Endothelial cell of umbilical vein (primary cell): ENCODE data around the gene PLXNC1. TPM values are rescaled to one million over a fixed set of nuclear protein-coding genes. Genes with fewer than 3 reads are reported as not detected.

Experiments used
- BruUV-seq: library from RNA; stranded (reverse); fragments of 400-500 nt; replicated peaks from 2 replicates; lab custom pipeline; 2021; lab: Mats Ljungman, UMichigan
- CTCF ChIA-PET: fragments of 300-600, 350-600 bp; sonication (Branson Sonifier 250); formaldehyde crosslinking; loops from one replicate; lab custom pipeline; 2021; ENCODE audit warnings: antibody characterized with exemption, inconsistent platforms; lab: Charles Lee
- POLR2A ChIA-PET: fragments of 300-600, 350-600 bp; sonication (Branson Sonifier 250); formaldehyde crosslinking; loops from one replicate; lab custom pipeline; 2021; ENCODE audit warnings: antibody characterized with exemption, inconsistent platforms; lab: Charles Lee
- DNase-seq: peaks from one replicate; pipeline ENCODE4 v3.0.0-alpha.2; 2011; ENCODE audit warnings: low read depth, low spot score
- FAIRE-seq: peaks from 2 replicates; lab custom pipeline; 2011; peaks lifted over from hg19 to GRCh38; lab: Jason Lieb, UNC
- H2AFZ ChIP-seq: 2 replicates; pipeline ENCODE4 v1.6.0; 2012; ENCODE audit warnings: low read depth, low read length, control low read depth, inconsistent platforms
- H3K27ac ChIP-seq: 2 replicates; pipeline ENCODE4 v1.5.1; 2011; ENCODE audit warnings: low read depth, mild to moderate bottlenecking, control low read depth, low read length, moderate library complexity; ENCODE audit not compliant: insufficient read depth
- H3K27me3 ChIP-seq, 2 experiments: 2 replicates each; pipeline versions ENCODE4 v1.6.0 to v1.6.1; 2011; ENCODE audit warnings: low read length in 2 of 2, mixed read lengths in 1 of 2; ENCODE audit not compliant: control insufficient read depth in 2 of 2, insufficient read depth in 2 of 2
- H3K36me3 ChIP-seq, 2 experiments: 2 replicates in 1 of 2; 3 replicates in 1 of 2; pipeline ENCODE4 v1.5.1; 2011; ENCODE audit warnings: low read length in 2 of 2, mild to moderate bottlenecking in 1 of 2, moderate library complexity in 1 of 2; ENCODE audit not compliant: control insufficient read depth in 2 of 2, insufficient read depth in 2 of 2; ENCODE audit errors: extremely low read depth in 1 of 2
- H3K4me1 ChIP-seq: 3 replicates; pipeline ENCODE4 v1.5.1; 2011; ENCODE audit warnings: mild to moderate bottlenecking, low read length; ENCODE audit not compliant: control insufficient read depth, insufficient read depth; ENCODE audit errors: extremely low read depth
- H3K4me2 ChIP-seq: 2 replicates; pipeline ENCODE4 v1.6.1; 2011; ENCODE audit warnings: low read length, control low read depth, mixed read lengths; ENCODE audit not compliant: insufficient read depth
- H3K4me3 ChIP-seq, 3 experiments: fragments of 200-600 bp in 1 of 3; sonication (generic), shearing (Covaris generic) in 1 of 3; replicated peaks in 1 of 3; 2 replicates each; pipeline ENCODE4 v1.5.1; 2011 to 2016; ENCODE audit warnings: control low read depth in 3 of 3, low read length in 3 of 3, mild to moderate bottlenecking in 2 of 3, inconsistent platforms in 1 of 3, low read depth in 1 of 3, moderate library complexity in 1 of 3; ENCODE audit not compliant: insufficient read depth in 1 of 3
- H3K79me2 ChIP-seq: 2 replicates; pipeline ENCODE4 v1.6.0; 2012; ENCODE audit warnings: low read length, inconsistent platforms; ENCODE audit not compliant: control insufficient read depth, insufficient read depth
- H3K9ac ChIP-seq: replicated peaks from 2 replicates; pipeline ENCODE3; 2011; ENCODE audit warnings: low read length, control low read depth; ENCODE audit not compliant: insufficient read depth; ENCODE audit errors: extremely low read depth
- H3K9me1 ChIP-seq: replicated peaks from 3 replicates; pipeline ENCODE4 v1.6.0; 2011; ENCODE audit warnings: mild to moderate bottlenecking, low read length; ENCODE audit not compliant: control insufficient read depth, insufficient read depth; ENCODE audit errors: extremely low read depth
- H3K9me3 ChIP-seq: replicated peaks from 2 replicates; pipeline ENCODE4 v1.5.1; 2012; ENCODE audit warnings: low read length, inconsistent platforms; ENCODE audit not compliant: control insufficient read depth, insufficient read depth
- H4K20me1 ChIP-seq: replicated peaks from 2 replicates; pipeline ENCODE3; 2011; ENCODE audit warnings: mild to moderate bottlenecking, low read length; ENCODE audit not compliant: control insufficient read depth, insufficient read depth; ENCODE audit errors: extremely low read depth
- EZH2 ChIP-seq: IDR thresholded peaks from 2 replicates; pipeline ENCODE4 v1.6.1; 2012; ENCODE audit warnings: borderline replicate concordance, low read depth, mild to moderate bottlenecking, moderate library complexity, low read length, inconsistent platforms; ENCODE audit not compliant: severe bottlenecking
- FOS ChIP-seq: IDR thresholded peaks from 2 replicates; pipeline ENCODE4 v1.6.1; 2011; ENCODE audit warnings: mild to moderate bottlenecking, low read length, moderate library complexity, borderline replicate concordance; ENCODE audit not compliant: insufficient read depth
- GATA2 ChIP-seq: IDR thresholded peaks from 2 replicates; pipeline ENCODE4 v1.7.0; 2011; ENCODE audit warnings: low read depth, mild to moderate bottlenecking, moderate library complexity, mixed read lengths, low read length; ENCODE audit not compliant: insufficient read length, insufficient read depth
- JUN ChIP-seq: IDR thresholded peaks from 2 replicates; pipeline ENCODE4 v1.6.1; 2011; ENCODE audit warnings: borderline replicate concordance, low read depth; ENCODE audit not compliant: insufficient read length, insufficient read depth
- MAX ChIP-seq: IDR thresholded peaks from 2 replicates; pipeline ENCODE4 v1.6.1; 2011; ENCODE audit not compliant: insufficient read depth, insufficient read length
- MYC ChIP-seq: IDR thresholded peaks from one replicate; pipeline ENCODE4 v1.6.1; 2011; ENCODE audit warnings: mild to moderate bottlenecking, low read depth, low read length
- POLR2A ChIP-seq: IDR thresholded peaks from 2 replicates; pipeline ENCODE4 v1.6.1; 2012; ENCODE audit warnings: low read depth, mild to moderate bottlenecking, control low read depth, low read length
- POLR2AphosphoS5 ChIP-seq: IDR thresholded peaks from 2 replicates; pipeline ENCODE4 v1.6.1; 2012; ENCODE audit warnings: low read depth, mild to moderate bottlenecking, control low read depth, low read length, moderate library complexity; ENCODE audit not compliant: insufficient read depth
- dilution Hi-C: fragments of 300-500 bp; cut with MboI; formaldehyde crosslinking; loops from one replicate; pipeline ENCODE4 v1.15.0; 2019; ENCODE audit warnings: low sequenced_read_pairs; ENCODE audit not compliant: extremely low pct_ligation_motif_present
- intact Hi-C: fragments of 100-400 bp; cut with micrococcal nuclease; formaldehyde crosslinking; loops from one replicate; pipeline ENCODE4 v1.10.0; 2022
- polyA plus RNA-seq, 4 experiments: library from polyadenylated mRNA; depleted of rRNA in 3 of 4; stranded (reverse) in 3 of 4; unstranded in 1 of 4; fragments of >200 nt; gene quantifications; 2 replicates each; pipeline versions ENCODE4 v1.2.1 to v1.2.3, GENCODE V29; 2011 to 2012; ENCODE audit warnings: missing spikeins in 1 of 4
- total RNA-seq: library from RNA; stranded (reverse); gene quantifications from 2 replicates; pipeline ENCODE4 v1.2.3, GENCODE V29; 2021
- TF ChIP-seq, protein P1 (sequence below), 2 donors: IDR thresholded peaks; 1 replicate in 1 of 2; 2 replicates in 1 of 2; pipeline ENCODE4 v1.5.1; 2011; ENCODE audit warnings: low read length in 2 of 2, mild to moderate bottlenecking in 2 of 2, moderate library complexity in 2 of 2, control low read depth in 1 of 2, inconsistent platforms in 1 of 2, low read depth in 1 of 2; ENCODE audit not compliant: insufficient read depth in 1 of 2; ENCODE audit errors: extremely low read depth in 1 of 2

PLXNC1 gene
- total and polyA plus RNA-seq, 2 donors (not counting 3 experiments of a cell fraction or from before 2014, with no cell fraction given) = 0.04 TPM; not detected in 1

GRCh38 chr12:94239332-94239993 lies 91.1 kb downstream of the PLXNC1 start:
- no TSS peak for BruUV-seq
- intact Hi-C loops (no loop called here), dilution Hi-C loops (no loop called here)
- no peak overlapping the region for H3K9ac ChIP-seq
- no peaks in the 10 kb centered on the region for H3K4me1 ChIP-seq
- CTCF ChIA-PET = interaction anchor here (1.5 kb wide), 1 partner anchor 139 kb away, joined by 3 read pairs; no protein-coding TSS in a partner anchor
- H3K4me2 ChIP-seq = no peak overlapping the region
- no peak for FAIRE-seq
- H3K4me3 ChIP-seq = no peak overlapping the region
- H3K36me3 ChIP-seq = no peaks in the 10 kb centered on the region
- no peaks in the 10 kb centered on the region for H4K20me1 ChIP-seq
- no peak for DNase-seq
- H3K27me3 ChIP-seq = peaks cover 3 to 5% of the 10 kb centered on the region in 2 experiments
- no peaks in the 10 kb centered on the region for H3K79me2 ChIP-seq
- no peak overlapping the region for H3K27ac ChIP-seq
- TF ChIP-seq POLR2AphosphoS5 = no peak
- no peak for TF ChIP-seq MAX
- no peak for TF ChIP-seq POLR2A
- H3K9me1 ChIP-seq = no peaks in the 10 kb centered on the region
- POLR2A ChIA-PET = no interaction called here
- no peaks in the 10 kb centered on the region for H3K9me3 ChIP-seq
- H2AFZ ChIP-seq = no peak overlapping the region

DNA sequence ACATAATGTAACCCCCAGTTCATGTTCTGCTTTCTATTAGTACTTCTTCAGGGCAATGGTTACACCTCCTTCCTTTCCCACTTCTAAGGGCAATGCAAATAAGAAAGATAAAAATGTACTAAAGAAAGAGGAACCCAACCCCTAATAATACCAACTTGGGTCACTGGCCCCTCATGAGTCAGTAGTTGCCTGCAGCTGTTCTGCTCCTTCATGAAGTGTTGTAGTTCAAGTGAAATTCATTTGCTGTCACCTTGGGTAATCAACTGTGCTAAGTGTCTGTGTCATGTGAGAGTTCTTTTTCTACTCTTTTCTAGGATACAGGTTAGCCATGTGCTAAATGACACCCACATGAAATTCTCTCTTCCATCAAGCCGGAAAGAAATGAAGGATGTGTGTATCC lies 91.8 kb downstream of the PLXNC1 start:
- FAIRE-seq (no peak), DNase-seq (no peak)
- no peak overlapping the region for H3K4me2 ChIP-seq
- no peaks in the 10 kb centered on the region for H3K9me3 ChIP-seq
- H4K20me1 ChIP-seq = no peaks in the 10 kb centered on the region
- ChIA-PET POLR2A (no interaction called here), CTCF (interaction anchor here (1.5 kb wide), 1 partner anchor 139 kb away, joined by 3 read pairs; no protein-coding TSS in a partner anchor)
- dilution Hi-C loops (no loop called here), intact Hi-C loops (no loop called here)
- no peak overlapping the region for H2AFZ ChIP-seq
- H3K36me3 ChIP-seq = no peaks in the 10 kb centered on the region
- TF ChIP-seq MYC (no peak), POLR2AphosphoS5 (no peak), MAX (no peak), GATA2 (no peak), EZH2 (no peak), FOS (no peak), POLR2A (no peak), JUN (no peak)
- TF ChIP-seq, protein P1, sequence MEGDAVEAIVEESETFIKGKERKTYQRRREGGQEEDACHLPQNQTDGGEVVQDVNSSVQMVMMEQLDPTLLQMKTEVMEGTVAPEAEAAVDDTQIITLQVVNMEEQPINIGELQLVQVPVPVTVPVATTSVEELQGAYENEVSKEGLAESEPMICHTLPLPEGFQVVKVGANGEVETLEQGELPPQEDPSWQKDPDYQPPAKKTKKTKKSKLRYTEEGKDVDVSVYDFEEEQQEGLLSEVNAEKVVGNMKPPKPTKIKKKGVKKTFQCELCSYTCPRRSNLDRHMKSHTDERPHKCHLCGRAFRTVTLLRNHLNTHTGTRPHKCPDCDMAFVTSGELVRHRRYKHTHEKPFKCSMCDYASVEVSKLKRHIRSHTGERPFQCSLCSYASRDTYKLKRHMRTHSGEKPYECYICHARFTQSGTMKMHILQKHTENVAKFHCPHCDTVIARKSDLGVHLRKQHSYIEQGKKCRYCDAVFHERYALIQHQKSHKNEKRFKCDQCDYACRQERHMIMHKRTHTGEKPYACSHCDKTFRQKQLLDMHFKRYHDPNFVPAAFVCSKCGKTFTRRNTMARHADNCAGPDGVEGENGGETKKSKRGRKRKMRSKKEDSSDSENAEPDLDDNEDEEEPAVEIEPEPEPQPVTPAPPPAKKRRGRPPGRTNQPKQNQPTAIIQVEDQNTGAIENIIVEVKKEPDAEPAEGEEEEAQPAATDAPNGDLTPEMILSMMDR (IDR thresholded peaks at IDR 0.05; ENCODE audit: extremely low read depth in 1 of 2, insufficient read depth in 1 of 2, low read depth in 1 of 2, low read length in 2 of 2) = no peak
- no TSS peak for BruUV-seq
- H3K9me1 ChIP-seq = no peaks in the 10 kb centered on the region
- H3K4me3 ChIP-seq = no peak overlapping the region
- no peaks in the 10 kb centered on the region for H3K79me2 ChIP-seq
- no peaks in the 10 kb centered on the region for H3K4me1 ChIP-seq
- no peak overlapping the region for H3K9ac ChIP-seq
- no peak overlapping the region for H3K27ac ChIP-seq
- H3K27me3 ChIP-seq = peaks cover 4 to 5% of the 10 kb centered on the region in 2 experiments
